Measurements from ENCODE around the gene RNU6-9.
A peak's percentile ranks its signal among the peaks of the same experiment; 100 is the strongest.

RNU6-9 gene

DNA sequence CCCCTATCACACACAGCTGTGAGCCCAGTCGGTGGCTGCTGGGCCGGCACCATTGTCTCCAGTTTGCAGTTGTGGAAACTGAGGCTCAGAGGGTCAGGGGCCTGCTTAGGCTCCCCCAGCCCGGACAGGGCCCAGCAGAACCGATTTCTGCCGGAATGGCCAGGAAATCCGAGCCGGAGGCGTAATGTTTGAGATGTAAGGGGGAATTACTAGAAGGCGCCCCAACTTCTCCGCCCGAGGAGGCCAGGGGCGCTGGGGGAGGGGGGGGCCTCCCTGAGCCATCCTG, 24.8 kb downstream of the RNU6-9 start:
- peaks cover 23% of the 10 kb centered on the region for H3K36me3 Mint-ChIP-seq (ENCODE audit: insufficient read depth)

DNA sequence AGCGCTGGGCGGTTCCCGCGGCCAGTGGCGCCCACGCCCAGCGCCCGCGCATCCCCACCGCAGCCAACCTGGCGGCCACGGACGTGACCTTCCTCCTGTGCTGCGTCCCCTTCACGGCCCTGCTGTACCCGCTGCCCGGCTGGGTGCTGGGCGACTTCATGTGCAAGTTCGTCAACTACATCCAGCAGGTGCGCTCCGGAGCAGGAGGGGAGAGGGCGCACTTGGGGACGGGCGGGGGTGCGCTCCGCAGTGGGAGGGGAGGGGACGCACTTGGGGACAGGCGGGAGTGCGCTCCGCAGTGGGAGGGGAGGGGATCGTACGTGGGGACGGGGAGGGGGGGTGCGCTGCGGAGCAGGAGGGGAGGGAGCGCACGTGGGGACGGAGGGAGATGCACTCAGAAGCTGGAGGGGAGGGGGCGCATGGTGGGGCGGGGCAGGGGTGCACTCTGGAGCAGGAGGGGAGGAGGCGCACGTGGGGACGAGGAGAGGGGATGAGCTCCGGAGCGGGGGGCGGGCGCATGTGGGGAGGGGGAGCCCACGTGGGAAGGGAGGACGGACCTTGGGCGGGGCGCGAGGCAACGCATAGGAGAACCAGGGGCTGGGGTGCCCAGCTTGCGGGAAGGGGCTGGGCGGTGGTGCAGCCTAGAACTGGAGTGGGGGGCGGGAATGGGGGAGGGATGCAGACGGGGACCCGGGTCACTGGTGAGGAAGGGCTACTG, 25.4 kb downstream of the RNU6-9 start:
- ATAC-seq (replicated peaks) (no peak), DNase-seq (no peak)
- H3K4me3 Mint-ChIP-seq: peak overlapping the region; percentile 64 to 69
- peaks cover 10 to 16% of the 10 kb centered on the region in 2 donors for H3K4me1 Mint-ChIP-seq (ENCODE audit: low read depth in 2 of 2)
- no peaks in the 10 kb centered on the region for H3K9me3 Mint-ChIP-seq
- H3K27ac Mint-ChIP-seq: peak overlapping the region in 1 of 2 donors; percentile 79
- H3K27me3 Mint-ChIP-seq: peaks cover 6 to 9% of the 10 kb centered on the region in 2 donors
- H3K36me3 Mint-ChIP-seq (ENCODE audit: insufficient read depth): peaks cover 21% of the 10 kb centered on the region

More for the DNA sequence above, 24.8 kb downstream of the RNU6-9 start:
- ATAC-seq (replicated peaks) (no peak), DNase-seq (no peak)
- H3K4me3 Mint-ChIP-seq: peak overlapping the region; percentile 64 to 69
- H3K9me3 Mint-ChIP-seq: no peaks in the 10 kb centered on the region
- H3K27ac Mint-ChIP-seq: peak overlapping the region in 1 of 2 donors; percentile 79
- peaks cover 6 to 9% of the 10 kb centered on the region in 2 donors for H3K27me3 Mint-ChIP-seq
- peaks cover 10 to 16% of the 10 kb centered on the region in 2 donors for H3K4me1 Mint-ChIP-seq (ENCODE audit: low read depth in 2 of 2)

DNA sequence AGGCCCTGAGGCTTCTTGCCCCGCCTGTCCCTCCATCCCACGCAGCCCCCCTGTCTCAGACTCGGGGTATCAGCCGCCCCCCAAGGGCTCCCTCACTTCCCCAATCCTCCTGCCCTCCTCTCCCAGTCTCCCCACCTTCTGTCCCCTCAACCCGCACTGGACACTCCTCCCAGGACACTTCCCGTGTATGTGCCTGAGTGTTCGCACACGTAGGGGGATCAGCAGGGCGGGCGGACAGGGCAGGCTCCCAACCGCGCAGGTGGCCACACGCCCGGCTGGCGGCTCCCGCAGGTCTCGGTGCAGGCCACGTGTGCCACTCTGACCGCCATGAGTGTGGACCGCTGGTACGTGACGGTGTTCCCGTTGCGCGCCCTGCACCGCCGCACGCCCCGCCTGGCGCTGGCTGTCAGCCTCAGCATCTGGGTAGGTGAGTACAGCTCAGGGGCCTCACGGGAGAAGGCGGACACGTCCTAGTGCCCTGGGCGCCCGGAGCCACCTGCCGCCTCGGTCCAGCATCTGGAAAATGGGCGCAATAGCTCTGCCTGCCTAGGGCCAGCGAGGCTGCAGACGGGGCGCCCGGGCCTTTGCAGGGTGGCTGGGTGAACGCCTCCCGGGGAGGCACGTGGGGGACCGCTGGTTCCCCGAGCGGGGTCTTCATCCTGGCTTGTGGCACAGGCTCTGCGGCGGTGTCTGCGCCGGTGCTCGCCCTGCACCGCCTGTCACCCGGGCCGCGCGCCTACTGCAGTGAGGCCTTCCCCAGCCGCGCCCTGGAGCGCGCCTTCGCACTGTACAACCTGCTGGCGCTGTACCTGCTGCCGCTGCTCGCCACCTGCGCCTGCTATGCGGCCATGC, 26.1 kb downstream of the RNU6-9 start:
- peak overlapping the region; percentile 69 to 81 for H3K4me3 Mint-ChIP-seq

DNA sequence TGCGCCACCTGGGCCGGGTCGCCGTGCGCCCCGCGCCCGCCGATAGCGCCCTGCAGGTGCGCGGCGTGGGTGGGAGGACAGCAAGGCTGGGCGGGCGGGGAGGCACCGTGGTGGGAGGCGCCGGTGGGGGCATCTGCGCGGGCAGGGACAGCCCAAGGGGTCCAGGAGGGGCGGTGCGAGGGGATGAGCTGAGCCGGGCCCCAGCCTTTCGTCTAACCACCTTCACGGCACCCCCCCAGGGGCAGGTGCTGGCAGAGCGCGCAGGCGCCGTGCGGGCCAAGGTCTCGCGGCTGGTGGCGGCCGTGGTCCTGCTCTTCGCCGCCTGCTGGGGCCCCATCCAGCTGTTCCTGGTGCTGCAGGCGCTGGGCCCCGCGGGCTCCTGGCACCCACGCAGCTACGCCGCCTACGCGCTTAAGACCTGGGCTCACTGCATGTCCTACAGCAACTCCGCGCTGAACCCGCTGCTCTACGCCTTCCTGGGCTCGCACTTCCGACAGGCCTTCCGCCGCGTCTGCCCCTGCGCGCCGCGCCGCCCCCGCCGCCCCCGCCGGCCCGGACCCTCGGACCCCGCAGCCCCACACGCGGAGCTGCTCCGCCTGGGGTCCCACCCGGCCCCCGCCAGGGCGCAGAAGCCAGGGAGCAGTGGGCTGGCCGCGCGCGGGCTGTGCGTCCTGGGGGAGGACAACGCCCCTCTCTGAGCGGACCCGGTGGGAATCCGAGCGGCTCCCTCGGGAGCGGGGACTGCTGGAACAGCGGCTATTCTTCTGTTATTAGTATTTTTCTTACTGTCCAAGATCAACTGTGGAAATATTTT, 27.0 kb downstream of the RNU6-9 start:
- ATAC-seq (replicated peaks): peak; percentile 57
- H3K9me3 Mint-ChIP-seq: no peaks in the 10 kb centered on the region
- peak overlapping the region; percentile 69 to 81 for H3K4me3 Mint-ChIP-seq
- peak overlapping the region; percentile 73 to 78 for H3K27ac Mint-ChIP-seq
- peak; percentile 51 to 55 (median 55) for DNase-seq
- peaks cover 0 to 9% of the 10 kb centered on the region in 2 donors for H3K27me3 Mint-ChIP-seq
- H3K36me3 Mint-ChIP-seq (ENCODE audit: insufficient read depth): peaks cover 21% of the 10 kb centered on the region
- H3K4me1 Mint-ChIP-seq (ENCODE audit: low read depth in 2 of 2): peaks cover 10 to 16% of the 10 kb centered on the region in 2 donors

More for the DNA sequence above, 26.1 kb downstream of the RNU6-9 start:
- Mint-ChIP-seq H3K4me1 (ENCODE audit: low read depth in 2 of 2) (peaks cover 10 to 16% of the 10 kb centered on the region in 2 donors), H3K9me3 (no peaks in the 10 kb centered on the region), H3K27ac (no peak overlapping the region), H3K36me3 (ENCODE audit: insufficient read depth) (peaks cover 21% of the 10 kb centered on the region), H3K27me3 (peaks cover 6 to 9% of the 10 kb centered on the region in 2 donors)
- ATAC-seq (replicated peaks): peak; percentile 31
- DNase-seq: no peak

DNA sequence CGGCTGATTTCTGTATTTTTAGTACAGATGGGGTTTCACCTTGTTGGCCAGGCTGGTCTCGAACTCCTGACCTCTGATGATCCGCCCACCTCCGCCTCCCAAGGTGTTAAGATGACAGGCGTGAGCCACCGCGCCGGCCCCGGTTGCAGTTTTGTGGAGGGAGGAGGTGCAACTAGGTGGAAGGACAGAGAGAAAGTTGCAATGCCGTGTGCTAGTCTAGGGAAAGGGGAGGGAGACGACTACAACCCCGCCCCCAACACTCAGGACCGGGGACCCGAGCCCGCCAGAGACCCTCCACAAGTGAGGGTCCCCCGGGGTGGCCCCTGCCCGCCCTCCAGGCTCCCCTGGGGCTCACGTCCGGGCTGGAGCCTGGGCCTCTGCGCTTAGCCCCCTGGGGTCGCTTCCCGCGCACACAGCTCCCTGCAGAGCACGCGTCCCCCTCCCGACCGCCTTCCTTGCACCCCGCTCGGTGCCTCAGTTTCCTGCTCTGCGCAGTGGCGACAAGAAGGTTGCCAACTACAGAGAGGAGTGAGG, 31.3 kb downstream of the RNU6-9 start:
- Mint-ChIP-seq H3K36me3 (ENCODE audit: insufficient read depth) (peaks cover 21% of the 10 kb centered on the region), H3K27me3 (no peaks in the 10 kb centered on the region), H3K4me3 (peak overlapping the region; percentile 82 to 83), H3K4me1 (ENCODE audit: low read depth in 2 of 2) (peaks cover 8 to 11% of the 10 kb centered on the region in 2 donors), H3K9me3 (no peaks in the 10 kb centered on the region), H3K27ac (peak overlapping the region in 1 of 2 donors; percentile 63)
- ATAC-seq (replicated peaks) (no peak), DNase-seq (no peak)

DNA sequence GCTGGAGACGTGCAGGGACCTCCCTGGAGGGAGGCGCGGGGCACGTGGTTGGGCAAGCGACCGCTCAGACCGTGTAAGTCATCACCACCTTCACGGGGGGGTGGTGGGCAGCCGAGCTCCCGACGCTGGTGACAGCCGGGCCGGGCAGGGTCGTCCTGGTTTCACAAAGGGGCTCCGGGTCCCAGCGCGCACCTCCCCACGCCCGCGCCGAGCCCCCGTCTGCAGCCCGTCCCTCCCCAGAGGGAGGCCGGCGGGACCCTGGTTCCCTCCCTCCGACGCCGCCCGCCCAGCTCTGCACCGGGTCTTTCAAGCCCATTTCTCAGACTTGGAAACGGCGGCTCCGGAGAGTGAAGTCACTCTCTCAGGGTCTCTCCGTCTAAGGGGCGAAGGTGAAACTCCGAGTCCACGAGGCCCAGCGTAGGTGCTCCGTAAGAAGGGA, 31.8 kb downstream of the RNU6-9 start:
- Mint-ChIP-seq H3K27ac (peak overlapping the region; percentile 41 to 63), H3K36me3 (ENCODE audit: insufficient read depth) (peaks cover 21% of the 10 kb centered on the region), H3K9me3 (no peaks in the 10 kb centered on the region), H3K4me3 (peak overlapping the region; percentile 82 to 83), H3K4me1 (ENCODE audit: low read depth in 2 of 2) (peaks cover 8 to 11% of the 10 kb centered on the region in 2 donors), H3K27me3 (no peaks in the 10 kb centered on the region)
- no peak for DNase-seq
- peak; percentile 59 for ATAC-seq (replicated peaks)

DNA sequence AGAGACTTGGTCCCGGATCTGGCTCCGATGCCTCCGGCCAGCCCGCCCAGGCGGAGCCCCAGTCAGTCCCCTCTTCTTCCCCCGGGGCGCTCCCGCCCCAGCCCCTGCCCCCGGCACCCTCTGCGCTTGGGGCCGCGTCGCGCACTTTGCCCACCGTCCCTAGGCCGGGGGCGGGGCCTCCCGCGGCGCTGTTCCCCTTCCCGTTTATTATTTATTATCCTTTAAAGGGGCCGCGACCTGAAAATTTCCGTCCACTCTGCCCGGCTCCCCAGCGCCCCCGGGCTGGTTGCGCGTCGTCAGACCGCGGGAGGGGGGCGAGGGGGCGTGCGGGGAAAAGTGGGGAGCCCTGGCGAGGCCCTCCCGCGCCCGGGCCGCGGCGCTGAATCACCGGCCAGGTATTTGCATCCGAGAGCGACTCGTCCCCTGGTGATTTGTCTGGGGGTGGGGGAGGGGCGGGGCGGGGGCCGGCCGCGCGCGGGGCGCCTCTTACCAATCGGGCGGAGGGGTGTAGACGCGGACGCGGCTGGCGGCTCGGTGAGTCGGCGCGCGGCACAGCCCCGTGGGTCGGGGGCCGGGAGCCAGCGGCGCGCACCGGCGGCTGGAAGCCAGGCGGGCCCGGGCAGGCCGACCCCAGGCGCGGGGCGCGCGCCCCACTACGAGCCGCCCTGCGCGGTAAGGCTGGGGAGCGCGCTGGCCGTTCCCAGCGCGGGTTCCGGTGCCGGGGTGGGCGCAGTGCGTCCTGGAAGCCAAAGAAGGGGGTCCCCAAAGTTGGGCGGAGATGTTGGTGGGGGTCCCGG, 32.4 kb downstream of the RNU6-9 start, which contains the start of gene ARID3A:
ARID3A (plus strand) TSS at position 510 of the 797 bp plus-strand sequence. CDS start 3,494 bp downstream, outside the sequence.
- H3K36me3 Mint-ChIP-seq (ENCODE audit: insufficient read depth): peaks cover 16% of the 10 kb centered on the region
- no peaks in the 10 kb centered on the region for H3K27me3 Mint-ChIP-seq
- H3K27ac Mint-ChIP-seq: peak within 1 kb of the TSS; percentile 41 to 63
- H3K9me3 Mint-ChIP-seq: no peaks in the 10 kb centered on the region
- DNase-seq (peak; percentile 65 to 74 (median 67)), ATAC-seq (replicated peaks) (peak; percentile 73)
- peaks cover 8 to 10% of the 10 kb centered on the region in 2 donors for H3K4me1 Mint-ChIP-seq (ENCODE audit: low read depth in 2 of 2)
- H3K4me3 Mint-ChIP-seq: peak within 1 kb of the TSS; percentile 82 to 83

DNA sequence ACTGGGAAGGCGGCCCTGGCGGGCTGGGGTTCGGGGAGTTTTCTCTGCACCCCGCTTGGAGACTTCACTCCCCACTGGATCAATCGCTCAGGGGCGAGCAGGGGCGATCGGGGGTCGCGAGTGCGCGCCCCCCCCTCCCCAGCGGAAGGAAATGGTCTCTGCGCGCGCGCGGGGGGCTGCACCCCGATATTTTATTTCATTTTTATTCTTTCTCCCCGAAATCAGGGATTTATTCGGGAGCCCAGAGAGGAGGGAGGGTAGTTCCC, 33.0 kb downstream of the RNU6-9 start:
- Mint-ChIP-seq H3K4me1 (ENCODE audit: low read depth in 2 of 2) (peaks cover 6 to 7% of the 10 kb centered on the region in 2 donors), H3K4me3 (peak overlapping the region; percentile 82 to 83), H3K27ac (peak overlapping the region; percentile 10 to 38), H3K36me3 (ENCODE audit: insufficient read depth) (peaks cover 11% of the 10 kb centered on the region), H3K27me3 (no peaks in the 10 kb centered on the region), H3K9me3 (no peaks in the 10 kb centered on the region)
- DNase-seq (no peak), ATAC-seq (replicated peaks) (no peak)

DNA sequence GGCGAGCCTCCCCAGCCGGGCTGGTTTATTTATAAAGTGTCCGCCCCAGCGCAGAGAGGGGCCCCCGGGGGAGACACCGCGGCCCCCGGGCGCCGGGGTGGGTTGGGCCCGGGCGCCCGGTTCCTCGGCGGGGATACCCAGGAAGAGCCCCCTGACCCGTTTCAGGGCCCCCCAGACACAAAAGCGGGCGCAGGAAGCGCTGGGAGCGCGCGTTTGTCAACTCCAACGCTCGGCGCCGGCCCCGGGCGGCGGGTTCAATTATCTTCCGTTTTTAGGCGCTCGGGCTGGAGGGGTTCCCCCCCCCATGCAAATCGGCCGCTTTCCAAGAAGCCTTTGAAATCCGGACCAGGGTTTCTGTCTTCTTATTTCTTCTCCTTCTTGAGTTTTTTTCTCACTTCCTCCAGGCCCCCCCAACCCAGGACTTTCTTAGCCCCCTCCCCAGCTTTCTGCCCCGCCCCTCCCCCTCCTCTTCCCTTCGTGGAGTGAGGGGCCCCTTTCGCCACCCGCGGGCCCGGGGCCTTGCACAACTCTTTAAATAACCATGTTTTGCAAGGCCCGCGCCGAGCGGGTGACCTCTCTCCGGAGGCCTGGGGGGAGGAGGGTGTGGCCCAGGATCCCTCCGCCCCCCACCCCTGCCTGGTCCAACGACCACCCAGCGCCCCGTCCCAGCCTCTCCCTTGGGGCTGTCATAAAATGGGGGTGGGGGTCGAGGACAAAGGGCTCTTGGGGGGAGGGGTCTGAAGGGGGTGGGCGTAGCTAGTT, 33.5 kb downstream of the RNU6-9 start:
- no peak for ATAC-seq (replicated peaks)

DNA sequence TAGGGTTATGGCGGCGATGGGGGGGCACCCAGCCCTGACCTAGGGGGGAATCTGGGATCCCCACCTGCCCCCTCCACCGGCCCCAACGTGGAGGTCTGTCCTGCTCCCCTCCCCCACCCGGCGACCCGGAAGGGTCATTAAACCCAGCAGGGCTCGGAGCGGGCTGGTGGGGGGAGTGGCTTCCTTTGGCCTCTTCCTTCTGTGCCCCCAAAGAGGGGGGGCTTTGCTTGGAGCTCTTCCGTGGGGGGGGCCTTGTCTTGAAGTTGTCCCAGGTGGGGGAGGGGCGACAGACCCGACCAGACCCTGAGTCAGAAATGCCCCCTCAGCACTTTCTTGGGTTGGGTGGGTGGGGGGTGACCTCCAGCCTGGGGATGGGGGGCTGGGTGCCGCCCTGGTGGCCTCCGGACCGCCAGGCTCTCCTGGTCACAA, 34.1 kb downstream of the RNU6-9 start:
- Mint-ChIP-seq H3K9me3 (no peaks in the 10 kb centered on the region), H3K27me3 (no peaks in the 10 kb centered on the region), H3K27ac (no peak overlapping the region), H3K4me1 (ENCODE audit: low read depth in 2 of 2) (peaks cover 4% of the 10 kb centered on the region in 2 donors), H3K4me3 (peak overlapping the region in 1 of 2 donors; percentile 20), H3K36me3 (ENCODE audit: insufficient read depth) (peaks cover 6% of the 10 kb centered on the region)
- DNase-seq (no peak), ATAC-seq (replicated peaks) (no peak)

More for the DNA sequence above, 33.5 kb downstream of the RNU6-9 start:
- Mint-ChIP-seq H3K4me3 (peak overlapping the region; percentile 82 to 83), H3K36me3 (ENCODE audit: insufficient read depth) (peaks cover 6% of the 10 kb centered on the region), H3K27me3 (no peaks in the 10 kb centered on the region), H3K9me3 (no peaks in the 10 kb centered on the region), H3K4me1 (ENCODE audit: low read depth in 2 of 2) (peaks cover 3% of the 10 kb centered on the region in 2 donors), H3K27ac (peak overlapping the region; percentile 10 to 38)
- no peak for DNase-seq

DNA sequence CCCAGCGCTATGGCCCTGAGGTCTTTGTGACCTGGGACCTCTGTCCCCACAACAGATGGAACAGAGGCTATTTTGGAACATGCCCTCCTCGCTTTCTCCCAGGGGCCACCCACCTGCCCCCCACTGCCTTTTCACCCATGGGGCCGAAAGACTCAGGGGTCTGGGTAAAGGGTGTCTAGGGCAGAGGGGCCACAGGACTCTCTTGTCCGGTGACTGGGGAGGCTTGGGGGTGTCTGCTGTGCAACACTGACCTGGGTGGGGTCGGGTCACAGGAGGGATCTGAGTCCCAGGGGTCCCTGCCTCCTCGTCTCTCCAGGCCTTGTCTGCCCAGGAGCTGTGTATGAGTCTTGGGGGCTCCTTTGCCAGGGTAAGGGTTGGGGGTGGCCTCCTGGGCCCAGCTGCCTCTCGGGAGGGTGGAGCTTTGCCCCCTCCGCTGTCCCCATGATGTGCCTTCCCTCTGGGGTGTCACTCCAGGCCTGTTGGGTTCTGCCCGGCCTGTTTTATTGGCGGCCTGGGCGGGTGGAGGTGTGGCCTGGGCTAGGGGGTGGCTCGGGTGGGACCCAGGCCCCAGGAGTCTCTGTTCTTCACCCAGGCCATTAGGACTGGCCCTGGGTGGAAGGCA, 34.6 kb downstream of the RNU6-9 start:
- ATAC-seq (replicated peaks): no peak
- peaks cover 6 to 8% of the 10 kb centered on the region in 2 donors for H3K4me1 Mint-ChIP-seq (ENCODE audit: low read depth in 2 of 2)
- no peak overlapping the region for H3K27ac Mint-ChIP-seq
- no peaks in the 10 kb centered on the region for H3K9me3 Mint-ChIP-seq
- peak overlapping the region in 1 of 2 donors; percentile 20 for H3K4me3 Mint-ChIP-seq
- H3K36me3 Mint-ChIP-seq (ENCODE audit: insufficient read depth): peaks cover 9% of the 10 kb centered on the region
- no peaks in the 10 kb centered on the region for H3K27me3 Mint-ChIP-seq
- no peak for DNase-seq

Measured in effector memory CD8-positive, alpha-beta T cell (primary cell).